ENCODE data around the gene TLL2. TPM values are rescaled to one million over a fixed set of nuclear protein-coding genes. Genes with fewer than 3 reads are reported as not detected.

TLL2 gene
- total RNA-seq, 1 experiment from 2014 or later: 9.1 TPM

DNA sequence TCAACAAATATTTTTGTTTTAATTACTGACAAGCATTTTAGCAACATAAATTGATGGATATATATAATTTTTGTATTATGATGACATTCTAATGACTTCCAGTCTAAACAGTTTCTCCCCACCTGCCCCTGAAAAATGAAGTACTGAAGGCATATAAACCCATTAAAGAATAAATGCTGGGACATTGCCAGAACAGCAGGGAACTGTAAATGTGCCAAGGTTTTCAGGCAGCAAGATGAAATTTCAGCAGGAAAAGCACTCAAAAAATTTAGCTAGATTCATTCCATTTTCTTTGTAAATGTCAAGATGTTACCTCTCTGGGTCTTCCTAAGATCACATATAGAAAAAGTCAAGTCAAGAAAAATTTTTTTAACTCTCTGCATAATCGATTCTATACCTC, 11.0 kb upstream of the TLL2 start:
- DNase-seq (ENCODE audit: low spot score): no peak
- no peaks in the 10 kb centered on the region for H3K9me3 Mint-ChIP-seq
- CTCF ChIA-PET: interaction anchor here (1.8 kb wide), 1 partner anchor 154 kb away, joined by 4 read pairs; no protein-coding TSS in a partner anchor

DNA sequence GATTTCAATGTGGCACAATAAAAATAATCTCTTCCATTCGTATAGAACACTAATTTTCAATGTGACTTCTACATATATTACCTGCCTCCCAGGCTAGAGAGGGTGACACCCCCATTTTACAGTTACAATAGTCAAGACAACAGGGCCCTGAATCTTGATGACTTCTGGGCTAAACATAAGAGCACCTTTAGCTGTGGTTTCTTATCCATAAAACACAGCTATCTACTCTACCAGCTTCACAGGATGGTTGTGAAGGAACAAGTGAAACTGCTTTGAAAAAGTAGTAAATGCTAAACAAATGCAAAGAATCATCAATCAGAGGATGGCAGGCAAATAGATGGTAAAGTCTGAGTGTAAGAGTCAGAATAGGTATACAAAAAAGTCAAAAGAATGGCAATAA, 3.6 kb upstream of the TLL2 start:
- ATAC-seq (no peak), DNase-seq (ENCODE audit: low spot score) (no peak)
- Mint-ChIP-seq H3K9me3 (no peaks in the 10 kb centered on the region), H3K4me3 (no peak overlapping the region), H3K36me3 (peaks cover 21% of the 10 kb centered on the region), H3K27me3 (ENCODE audit: low read depth) (peaks cover 26% of the 10 kb centered on the region), H3K4me1 (peaks cover 12% of the 10 kb centered on the region), H3K27ac (no peak overlapping the region)
- CTCF ChIA-PET: interaction anchor here (0.6 kb wide), 1 partner anchor 142 kb away, joined by 3 read pairs; no protein-coding TSS in a partner anchor
- TF ChIP-seq NR2C2 (CRISPR knock-in tag; IDR thresholded peaks at IDR 0.05) (no peak), IRF2 (CRISPR knock-in tag; IDR thresholded peaks at IDR 0.05; ENCODE audit: borderline replicate concordance, low read depth) (no peak), ZNF317 (CRISPR knock-in tag; IDR thresholded peaks at IDR 0.05; ENCODE audit: borderline replicate concordance, low read depth) (no peak), FOXP1 (CRISPR knock-in tag; IDR thresholded peaks at IDR 0.05; ENCODE audit: borderline replicate concordance) (no peak), NR3C1 (CRISPR knock-in tag; conservative IDR thresholded peaks at IDR 0.05; ENCODE audit: low read depth) (no peak), IRF1 (CRISPR knock-in tag; IDR thresholded peaks at IDR 0.05) (no peak), OVOL2 (CRISPR knock-in tag; IDR thresholded peaks at IDR 0.05; ENCODE audit: borderline replicate concordance) (no peak), SMAD3 (CRISPR knock-in tag; IDR thresholded peaks at IDR 0.05; ENCODE audit: borderline replicate concordance) (no peak), ZNF396 (CRISPR knock-in tag; IDR thresholded peaks at IDR 0.05; ENCODE audit: borderline replicate concordance) (no peak)
- POLR2A ChIA-PET: no interaction called here

More for the DNA sequence above, 11.0 kb upstream of the TLL2 start:
- TF ChIP-seq FOXP4 (CRISPR knock-in tag; IDR thresholded peaks at IDR 0.05) (no peak), TEAD4 (CRISPR knock-in tag; IDR thresholded peaks at IDR 0.05) (no peak), ELF4 (CRISPR knock-in tag; IDR thresholded peaks at IDR 0.05; ENCODE audit: low read depth) (no peak), ATF3 (CRISPR knock-in tag; conservative IDR thresholded peaks at IDR 0.05) (no peak), ZNF671 (CRISPR knock-in tag; IDR thresholded peaks at IDR 0.05) (no peak), NR3C1 (CRISPR knock-in tag; conservative IDR thresholded peaks at IDR 0.05; ENCODE audit: low read depth) (no peak), NR2C2 (CRISPR knock-in tag; IDR thresholded peaks at IDR 0.05) (no peak)
- TF ChIP-seq, protein P1, sequence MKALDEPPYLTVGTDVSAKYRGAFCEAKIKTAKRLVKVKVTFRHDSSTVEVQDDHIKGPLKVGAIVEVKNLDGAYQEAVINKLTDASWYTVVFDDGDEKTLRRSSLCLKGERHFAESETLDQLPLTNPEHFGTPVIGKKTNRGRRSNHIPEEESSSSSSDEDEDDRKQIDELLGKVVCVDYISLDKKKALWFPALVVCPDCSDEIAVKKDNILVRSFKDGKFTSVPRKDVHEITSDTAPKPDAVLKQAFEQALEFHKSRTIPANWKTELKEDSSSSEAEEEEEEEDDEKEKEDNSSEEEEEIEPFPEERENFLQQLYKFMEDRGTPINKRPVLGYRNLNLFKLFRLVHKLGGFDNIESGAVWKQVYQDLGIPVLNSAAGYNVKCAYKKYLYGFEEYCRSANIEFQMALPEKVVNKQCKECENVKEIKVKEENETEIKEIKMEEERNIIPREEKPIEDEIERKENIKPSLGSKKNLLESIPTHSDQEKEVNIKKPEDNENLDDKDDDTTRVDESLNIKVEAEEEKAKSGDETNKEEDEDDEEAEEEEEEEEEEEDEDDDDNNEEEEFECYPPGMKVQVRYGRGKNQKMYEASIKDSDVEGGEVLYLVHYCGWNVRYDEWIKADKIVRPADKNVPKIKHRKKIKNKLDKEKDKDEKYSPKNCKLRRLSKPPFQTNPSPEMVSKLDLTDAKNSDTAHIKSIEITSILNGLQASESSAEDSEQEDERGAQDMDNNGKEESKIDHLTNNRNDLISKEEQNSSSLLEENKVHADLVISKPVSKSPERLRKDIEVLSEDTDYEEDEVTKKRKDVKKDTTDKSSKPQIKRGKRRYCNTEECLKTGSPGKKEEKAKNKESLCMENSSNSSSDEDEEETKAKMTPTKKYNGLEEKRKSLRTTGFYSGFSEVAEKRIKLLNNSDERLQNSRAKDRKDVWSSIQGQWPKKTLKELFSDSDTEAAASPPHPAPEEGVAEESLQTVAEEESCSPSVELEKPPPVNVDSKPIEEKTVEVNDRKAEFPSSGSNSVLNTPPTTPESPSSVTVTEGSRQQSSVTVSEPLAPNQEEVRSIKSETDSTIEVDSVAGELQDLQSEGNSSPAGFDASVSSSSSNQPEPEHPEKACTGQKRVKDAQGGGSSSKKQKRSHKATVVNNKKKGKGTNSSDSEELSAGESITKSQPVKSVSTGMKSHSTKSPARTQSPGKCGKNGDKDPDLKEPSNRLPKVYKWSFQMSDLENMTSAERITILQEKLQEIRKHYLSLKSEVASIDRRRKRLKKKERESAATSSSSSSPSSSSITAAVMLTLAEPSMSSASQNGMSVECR (CRISPR knock-in tag; IDR thresholded peaks at IDR 0.05; ENCODE audit: borderline replicate concordance): no peak
- TF ChIP-seq, protein P2, sequence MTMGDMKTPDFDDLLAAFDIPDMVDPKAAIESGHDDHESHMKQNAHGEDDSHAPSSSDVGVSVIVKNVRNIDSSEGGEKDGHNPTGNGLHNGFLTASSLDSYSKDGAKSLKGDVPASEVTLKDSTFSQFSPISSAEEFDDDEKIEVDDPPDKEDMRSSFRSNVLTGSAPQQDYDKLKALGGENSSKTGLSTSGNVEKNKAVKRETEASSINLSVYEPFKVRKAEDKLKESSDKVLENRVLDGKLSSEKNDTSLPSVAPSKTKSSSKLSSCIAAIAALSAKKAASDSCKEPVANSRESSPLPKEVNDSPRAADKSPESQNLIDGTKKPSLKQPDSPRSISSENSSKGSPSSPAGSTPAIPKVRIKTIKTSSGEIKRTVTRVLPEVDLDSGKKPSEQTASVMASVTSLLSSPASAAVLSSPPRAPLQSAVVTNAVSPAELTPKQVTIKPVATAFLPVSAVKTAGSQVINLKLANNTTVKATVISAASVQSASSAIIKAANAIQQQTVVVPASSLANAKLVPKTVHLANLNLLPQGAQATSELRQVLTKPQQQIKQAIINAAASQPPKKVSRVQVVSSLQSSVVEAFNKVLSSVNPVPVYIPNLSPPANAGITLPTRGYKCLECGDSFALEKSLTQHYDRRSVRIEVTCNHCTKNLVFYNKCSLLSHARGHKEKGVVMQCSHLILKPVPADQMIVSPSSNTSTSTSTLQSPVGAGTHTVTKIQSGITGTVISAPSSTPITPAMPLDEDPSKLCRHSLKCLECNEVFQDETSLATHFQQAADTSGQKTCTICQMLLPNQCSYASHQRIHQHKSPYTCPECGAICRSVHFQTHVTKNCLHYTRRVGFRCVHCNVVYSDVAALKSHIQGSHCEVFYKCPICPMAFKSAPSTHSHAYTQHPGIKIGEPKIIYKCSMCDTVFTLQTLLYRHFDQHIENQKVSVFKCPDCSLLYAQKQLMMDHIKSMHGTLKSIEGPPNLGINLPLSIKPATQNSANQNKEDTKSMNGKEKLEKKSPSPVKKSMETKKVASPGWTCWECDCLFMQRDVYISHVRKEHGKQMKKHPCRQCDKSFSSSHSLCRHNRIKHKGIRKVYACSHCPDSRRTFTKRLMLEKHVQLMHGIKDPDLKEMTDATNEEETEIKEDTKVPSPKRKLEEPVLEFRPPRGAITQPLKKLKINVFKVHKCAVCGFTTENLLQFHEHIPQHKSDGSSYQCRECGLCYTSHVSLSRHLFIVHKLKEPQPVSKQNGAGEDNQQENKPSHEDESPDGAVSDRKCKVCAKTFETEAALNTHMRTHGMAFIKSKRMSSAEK (CRISPR knock-in tag; IDR thresholded peaks at IDR 0.05; ENCODE audit: borderline replicate concordance): no peak
- H3K4me3 Mint-ChIP-seq: no peak overlapping the region
- POLR2A ChIA-PET: no interaction called here
- no peaks in the 10 kb centered on the region for H3K27me3 Mint-ChIP-seq (ENCODE audit: low read depth)
- H3K36me3 Mint-ChIP-seq: peaks cover 36% of the 10 kb centered on the region
- peak overlapping the region; percentile 19; the same call in 1 of the 2 replicates for H3K27ac Mint-ChIP-seq
- ATAC-seq: no peak
- no peaks in the 10 kb centered on the region for H3K4me1 Mint-ChIP-seq

Data from WTC11 (cell line).